GM12892 (cell line): Measurements from ENCODE around the gene SLC5A6.

Source experiments
- POLR2A ChIP-seq: IDR thresholded peaks from 2 replicates; pipeline ENCODE4 v1.6.1; 2011; ENCODE audit warnings: low read depth, low read length, control low read depth
- POLR2AphosphoS5 ChIP-seq: IDR thresholded peaks from 2 replicates; pipeline ENCODE4 v1.6.1; 2011; ENCODE audit warnings: low read depth, low read length, control low read depth
- TAF1 ChIP-seq: IDR thresholded peaks from 2 replicates; pipeline ENCODE4 v1.6.1; 2011; ENCODE audit warnings: low read depth, mild to moderate bottlenecking, control low read depth, low read length, borderline replicate concordance

- TF ChIP-seq POLR2AphosphoS5 (no peak), TAF1 (no peak), POLR2A (no peak)
Measured at GRCh38 chr2:27185331-27186026, 26.6 kb downstream of the SLC5A6 start.
